Loucy (cell line): ENCODE measurements around the gene BLID.

Source experiments
- CTCF ChIP-seq: fragments of 200-600 bp; sonication (generic); conservative IDR thresholded peaks from 2 replicates; pipeline ENCODE4 v1.5.1; 2014; ENCODE audit warnings: mild to moderate bottlenecking, antibody characterized with exemption, low read length
- EZH2phosphoT487 ChIP-seq: fragments of 200-600 bp; IDR thresholded peaks from 2 replicates; pipeline ENCODE4 v1.6.1; 2018; ENCODE audit warnings: antibody characterized with exemption, mild to moderate bottlenecking, moderate library complexity, borderline replicate concordance

GRCh38 chr11:122077459-122077858 is 38.6 kb downstream of the BLID start:
- no peak for TF ChIP-seq CTCF
- no peak for TF ChIP-seq EZH2phosphoT487
